Measurements from ENCODE around the gene VSTM2L. TPM values are rescaled to one million over a fixed set of nuclear protein-coding genes. Genes with fewer than 3 reads are reported as not detected.

Gene VSTM2L
- total and polyA plus RNA-seq, 4 donors, result 8.0 to 71.6 (median 31.4) TPM

- Histone ChIP-seq H3K9me3 (ENCODE audit: control insufficient read depth in 4 of 4, insufficient read depth in 3 of 4, low read length in 3 of 4) (no peaks in the 10 kb centered on the region), H3K27me3 (ENCODE audit: control insufficient read depth in 3 of 3, insufficient read depth in 3 of 3, low read length in 2 of 3) (no peaks in the 10 kb centered on the region), H3K4me3 (no peak overlapping the region), H3K36me3 (ENCODE audit: control insufficient read depth in 4 of 4, insufficient read depth in 4 of 4, low read length in 4 of 4) (no peaks in the 10 kb centered on the region), H3K4me1 (ENCODE audit: control insufficient read depth in 5 of 5, insufficient read depth in 5 of 5, low read length in 5 of 5) (peaks cover 3 to 45% (median 7%) of the 10 kb centered on the region in 5 donors), H3K9ac (ENCODE audit: insufficient read depth in 1 of 2, low read length in 2 of 2) (no peak overlapping the region), H3K27ac (ENCODE audit: low read depth in 1 of 2, low read length in 1 of 2) (no peak overlapping the region)
- ATAC-seq (ENCODE audit: insufficient read depth, low FRiP score) (no peak), DNase-seq (peak in 1 of 3 donors; percentile 40)
- no peak for TF ChIP-seq CTCF (IDR thresholded peaks at IDR 0.05; ENCODE audit: control extremely low read depth, extremely low read depth)
- 70 to 79% methylated on average over 16 of the region's 16 CpGs for WGBS, 2 donors
Observed at GRCh38 chr20:37882961-37883712, 19.8 kb upstream of the VSTM2L start.

- H3K9ac ChIP-seq (ENCODE audit: insufficient read depth in 1 of 2, low read length in 2 of 2), result no peak overlapping the region
- no peak overlapping the region for H3K27ac ChIP-seq (ENCODE audit: low read depth in 1 of 2, low read length in 1 of 2)
- H3K4me1 ChIP-seq (ENCODE audit: control insufficient read depth in 5 of 5, insufficient read depth in 5 of 5, low read length in 5 of 5), result peaks cover 3 to 45% (median 7%) of the 10 kb centered on the region in 5 donors
- no peak for TF ChIP-seq CTCF (IDR thresholded peaks at IDR 0.05; ENCODE audit: control extremely low read depth, extremely low read depth)
- no peaks in the 10 kb centered on the region for H3K9me3 ChIP-seq (ENCODE audit: control insufficient read depth in 4 of 4, insufficient read depth in 3 of 4, low read length in 3 of 4)
- ATAC-seq (ENCODE audit: insufficient read depth, low FRiP score) (no peak), DNase-seq (no peak)
- H3K27me3 ChIP-seq (ENCODE audit: control insufficient read depth in 3 of 3, insufficient read depth in 3 of 3, low read length in 2 of 3), result no peaks in the 10 kb centered on the region
- no peaks in the 10 kb centered on the region for H3K36me3 ChIP-seq (ENCODE audit: control insufficient read depth in 4 of 4, insufficient read depth in 4 of 4, low read length in 4 of 4)
- no peak overlapping the region for H3K4me3 ChIP-seq
- 92 to 94% methylated on average over 8 of the region's 8 CpGs for WGBS, 2 donors
Observed at GRCh38 chr20:37885042-37885441, 17.9 kb upstream of the VSTM2L start.

- H3K4me1 ChIP-seq (ENCODE audit: control insufficient read depth in 5 of 5, insufficient read depth in 5 of 5, low read length in 5 of 5), result peaks cover 2 to 42% (median 7%) of the 10 kb centered on the region in 5 donors
- H3K36me3 ChIP-seq (ENCODE audit: control insufficient read depth in 4 of 4, insufficient read depth in 4 of 4, low read length in 4 of 4), result no peaks in the 10 kb centered on the region
- no peaks in the 10 kb centered on the region for H3K9me3 ChIP-seq (ENCODE audit: control insufficient read depth in 4 of 4, insufficient read depth in 3 of 4, low read length in 3 of 4)
- 56 to 68% methylated on average over 31 to 32 of the region's 32 CpGs for WGBS, 2 donors
- ATAC-seq (ENCODE audit: insufficient read depth, low FRiP score) (no peak), DNase-seq (peak in 1 of 3 donors; percentile 39)
- no peak overlapping the region for H3K9ac ChIP-seq (ENCODE audit: insufficient read depth in 1 of 2, low read length in 2 of 2)
- H3K27ac ChIP-seq (ENCODE audit: low read depth in 1 of 2, low read length in 1 of 2), result no peak overlapping the region
- TF ChIP-seq CTCF (IDR thresholded peaks at IDR 0.05; ENCODE audit: control extremely low read depth, extremely low read depth), result no peak
- H3K27me3 ChIP-seq (ENCODE audit: control insufficient read depth in 3 of 3, insufficient read depth in 3 of 3, low read length in 2 of 3), result no peaks in the 10 kb centered on the region
- no peak overlapping the region for H3K4me3 ChIP-seq
Observed at GRCh38 chr20:37885593-37886503, 17.1 kb upstream of the VSTM2L start.
